HFFc6 (cell line): ENCODE data around the gene COL11A1. TPM values are rescaled to one million over a fixed set of nuclear protein-coding genes. Genes with fewer than 3 reads are reported as not detected.

Experiments used
- DNase-seq: peaks from one replicate; pipeline ENCODE4 v3.0.0-alpha.2; 2018
- H3K27ac Mint-ChIP-seq: 2 replicates; pipeline ENCODE4 v1.8.0; 2020; ENCODE audit warnings: mild to moderate bottlenecking, mixed read lengths
- H3K27me3 Mint-ChIP-seq: 2 replicates; pipeline ENCODE4 v1.8.0; 2021; ENCODE audit warnings: mild to moderate bottlenecking, moderate library complexity, mixed read lengths; ENCODE audit not compliant: insufficient read depth
- H3K36me3 Mint-ChIP-seq: 2 replicates; pipeline ENCODE4 v1.8.0; 2021; ENCODE audit warnings: low read depth, mixed read lengths
- H3K4me1 Mint-ChIP-seq: 2 replicates; pipeline ENCODE4 v1.8.0; 2020; ENCODE audit warnings: low read depth, mixed read lengths
- H3K4me3 Mint-ChIP-seq: 2 replicates; pipeline ENCODE4 v1.8.0; 2020; ENCODE audit warnings: mild to moderate bottlenecking, moderate library complexity, mixed read lengths
- H3K9me3 Mint-ChIP-seq: 2 replicates; pipeline ENCODE4 v1.8.0; 2020; ENCODE audit warnings: mild to moderate bottlenecking, mixed read lengths
- total RNA-seq, 6 experiments: library from RNA; stranded (reverse); fragmentation: NEBNext Ultra II Directional; extraction: Animal tissue kit (Norgen Biotek cat#: 25700); gene quantifications; 2 replicates in 1 of 6; 3 replicates in 5 of 6; pipeline ENCODE4 v1.2.3, GENCODE V29; 2021
- TF ChIP-seq, protein P1 (sequence below): fragments of 200-600 bp; sonication (generic); IDR thresholded peaks from 2 replicates; pipeline ENCODE4 v1.5.0; 2021; ENCODE audit warnings: antibody characterized with exemption, mild to moderate bottlenecking

Gene COL11A1
- total RNA-seq, 6 experiments from 2014 or later, result 145 to 364 (median 152) TPM

DNA sequence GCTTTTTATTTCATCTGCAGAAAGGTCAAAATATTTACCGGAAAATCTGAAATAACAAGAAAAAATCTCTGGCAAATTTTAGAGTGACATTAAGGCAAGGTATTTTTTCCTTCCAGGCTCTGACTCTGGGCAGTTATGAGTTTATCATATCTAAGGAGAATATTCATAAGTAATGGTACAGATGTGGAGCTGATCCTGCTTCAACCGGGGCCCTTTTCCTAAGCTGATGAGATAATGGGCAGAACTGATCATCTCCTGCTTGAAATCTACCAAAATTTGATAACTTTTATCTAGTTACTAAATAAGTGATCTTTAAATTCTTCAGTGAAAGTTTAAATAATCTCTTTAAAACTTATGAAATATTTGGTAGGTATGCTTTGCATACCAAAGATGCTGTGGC is 211.6 kb downstream of the COL11A1 start:
- Mint-ChIP-seq H3K27ac (no peak overlapping the region), H3K36me3 (peaks cover 27% of the 10 kb centered on the region), H3K4me3 (no peak overlapping the region), H3K4me1 (peaks cover 55% of the 10 kb centered on the region), H3K9me3 (no peaks in the 10 kb centered on the region), H3K27me3 (no peaks in the 10 kb centered on the region; the same call in 1 of the 2 replicates)
- DNase-seq, result no peak
- TF ChIP-seq, protein P1, sequence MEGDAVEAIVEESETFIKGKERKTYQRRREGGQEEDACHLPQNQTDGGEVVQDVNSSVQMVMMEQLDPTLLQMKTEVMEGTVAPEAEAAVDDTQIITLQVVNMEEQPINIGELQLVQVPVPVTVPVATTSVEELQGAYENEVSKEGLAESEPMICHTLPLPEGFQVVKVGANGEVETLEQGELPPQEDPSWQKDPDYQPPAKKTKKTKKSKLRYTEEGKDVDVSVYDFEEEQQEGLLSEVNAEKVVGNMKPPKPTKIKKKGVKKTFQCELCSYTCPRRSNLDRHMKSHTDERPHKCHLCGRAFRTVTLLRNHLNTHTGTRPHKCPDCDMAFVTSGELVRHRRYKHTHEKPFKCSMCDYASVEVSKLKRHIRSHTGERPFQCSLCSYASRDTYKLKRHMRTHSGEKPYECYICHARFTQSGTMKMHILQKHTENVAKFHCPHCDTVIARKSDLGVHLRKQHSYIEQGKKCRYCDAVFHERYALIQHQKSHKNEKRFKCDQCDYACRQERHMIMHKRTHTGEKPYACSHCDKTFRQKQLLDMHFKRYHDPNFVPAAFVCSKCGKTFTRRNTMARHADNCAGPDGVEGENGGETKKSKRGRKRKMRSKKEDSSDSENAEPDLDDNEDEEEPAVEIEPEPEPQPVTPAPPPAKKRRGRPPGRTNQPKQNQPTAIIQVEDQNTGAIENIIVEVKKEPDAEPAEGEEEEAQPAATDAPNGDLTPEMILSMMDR, result no peak

DNA sequence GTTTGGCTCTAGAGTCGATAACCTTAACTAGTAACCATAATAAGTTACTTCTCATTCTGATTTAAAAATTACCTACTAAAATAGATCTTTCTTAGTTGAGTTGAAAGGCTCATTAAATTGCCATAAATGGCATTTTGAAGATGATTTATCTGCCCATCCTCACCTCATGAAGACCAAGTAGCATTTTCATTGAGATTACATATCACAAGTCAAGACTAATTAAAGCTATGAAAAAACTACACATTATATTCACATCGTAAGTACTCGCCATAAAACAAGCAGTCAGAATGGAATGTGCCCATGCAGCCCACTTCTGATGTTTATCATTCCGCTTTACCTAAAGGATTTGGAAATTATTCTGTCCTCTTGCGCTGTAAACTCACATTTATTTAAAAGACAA is 212.0 kb downstream of the COL11A1 start:
- TF ChIP-seq, protein P1, result no peak
- Mint-ChIP-seq H3K27ac (no peak overlapping the region), H3K4me1 (peaks cover 55% of the 10 kb centered on the region), H3K9me3 (no peaks in the 10 kb centered on the region), H3K27me3 (no peaks in the 10 kb centered on the region; the same call in 1 of the 2 replicates), H3K36me3 (peaks cover 25% of the 10 kb centered on the region), H3K4me3 (no peak overlapping the region)
- no peak for DNase-seq

DNA sequence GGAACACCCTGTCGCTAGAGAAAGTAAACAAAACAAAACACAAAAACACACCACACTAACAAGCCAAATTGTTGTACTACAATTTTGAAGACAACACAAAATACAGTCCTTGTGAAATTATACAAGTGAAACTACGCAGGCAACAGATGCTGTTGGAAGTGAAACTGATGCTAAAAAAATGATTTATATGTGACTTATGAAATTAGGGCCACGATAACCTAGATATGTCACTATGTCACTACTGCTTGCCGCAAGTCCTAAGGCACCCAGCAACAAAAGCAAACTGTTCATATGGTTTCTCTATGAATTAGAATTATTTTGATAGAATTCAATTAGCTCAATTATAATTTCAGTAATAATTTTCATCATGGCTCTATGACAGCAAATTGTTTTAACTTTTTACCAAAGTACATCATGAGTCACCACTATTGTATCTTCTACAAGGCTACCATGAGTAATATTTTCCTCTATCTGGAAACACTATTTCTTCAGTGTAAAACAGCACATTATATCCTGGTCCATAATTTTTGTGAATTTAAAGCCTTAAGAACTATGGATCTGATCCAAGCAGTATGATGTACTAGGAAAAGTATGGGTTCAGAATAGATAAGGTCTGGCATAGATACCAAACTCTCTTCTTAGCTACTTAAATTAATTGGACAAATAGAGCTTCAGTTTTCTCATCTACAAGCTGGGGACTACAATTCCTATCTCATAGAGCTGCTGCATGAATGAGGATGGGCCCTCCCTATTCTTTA is 216.3 kb downstream of the COL11A1 start:
- peak; percentile 86 for DNase-seq
- Mint-ChIP-seq H3K9me3 (no peaks in the 10 kb centered on the region), H3K4me1 (peaks cover 46% of the 10 kb centered on the region), H3K27ac (peak overlapping the region; percentile 82), H3K27me3 (no peaks in the 10 kb centered on the region; the same call in 1 of the 2 replicates), H3K36me3 (peaks cover 33% of the 10 kb centered on the region), H3K4me3 (peak overlapping the region; percentile 51)
- TF ChIP-seq, protein P1, result no peak

DNA sequence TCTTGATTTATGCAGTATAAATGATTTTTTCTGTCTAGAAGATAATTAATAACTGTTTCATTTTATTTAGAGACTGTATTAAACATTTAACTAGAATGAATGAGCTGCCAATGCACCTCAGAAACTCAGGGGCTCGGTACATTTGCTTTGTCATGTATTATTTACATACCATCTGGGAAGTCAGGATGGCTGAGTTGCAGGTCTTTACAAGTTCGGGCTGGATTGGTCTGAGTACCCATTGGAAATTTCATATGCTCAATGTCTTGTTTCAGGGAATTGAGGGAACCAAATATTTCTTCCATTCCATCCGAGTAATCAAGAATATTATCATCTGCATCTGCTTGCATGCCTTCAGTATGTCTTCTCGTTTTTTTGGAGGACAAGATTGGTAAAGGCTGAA is 221.7 kb downstream of the COL11A1 start:
- H3K36me3 Mint-ChIP-seq, result peaks cover 53% of the 10 kb centered on the region

DNA sequence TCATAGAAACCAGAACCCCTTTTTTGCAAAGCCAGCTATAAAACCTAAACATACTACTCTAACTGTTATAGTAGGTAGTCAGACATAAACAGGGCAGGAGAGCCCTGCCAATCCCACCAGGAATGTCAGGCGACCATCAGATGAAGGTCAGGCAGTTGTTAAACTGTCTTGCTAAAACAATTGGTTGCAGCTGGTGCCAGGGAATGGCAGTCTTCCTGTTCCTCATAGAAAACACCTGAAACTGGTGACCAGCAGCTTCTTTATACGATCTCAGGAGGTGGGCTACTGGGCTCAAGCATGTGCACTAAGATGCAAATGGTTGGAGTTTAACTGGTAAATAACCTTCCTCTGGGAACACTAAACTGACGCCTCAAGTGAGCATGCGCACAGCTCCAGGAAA is 224.1 kb downstream of the COL11A1 start:
- Mint-ChIP-seq H3K9me3 (no peaks in the 10 kb centered on the region), H3K36me3 (peaks cover 62% of the 10 kb centered on the region), H3K27me3 (peaks cover 5% of the 10 kb centered on the region; the same call in 1 of the 2 replicates), H3K27ac (peak overlapping the region; percentile 27), H3K4me3 (no peak overlapping the region), H3K4me1 (peaks cover 66% of the 10 kb centered on the region)
- TF ChIP-seq, protein P1, result no peak
- DNase-seq, result no peak

More for the DNA sequence above, 221.7 kb downstream of the COL11A1 start:
- Mint-ChIP-seq H3K27me3 (peaks cover 5% of the 10 kb centered on the region; the same call in 1 of the 2 replicates), H3K9me3 (no peaks in the 10 kb centered on the region), H3K4me3 (no peak overlapping the region), H3K27ac (no peak overlapping the region), H3K4me1 (peaks cover 46% of the 10 kb centered on the region)
- TF ChIP-seq, protein P1, result no peak
- DNase-seq, result no peak
